ELR (cell line): ENCODE measurements around the gene ARL15.

Experiments
- DNase-seq: peaks from one replicate; pipeline ENCODE4 v3.0.0-alpha.2; 2015; ENCODE audit warnings: low read depth

Gene ARL15

GRCh38 chr5:54205453-54205852 lies 104.9 kb downstream of the ARL15 start:
- DNase-seq: no peak

GRCh38 chr5:54197018-54197417 lies 113.4 kb downstream of the ARL15 start:
- DNase-seq: no peak

- no peak for DNase-seq
Measured at GRCh38 chr5:54195701-54196100, 114.7 kb downstream of the ARL15 start.

- no peak for DNase-seq
Measured at GRCh38 chr5:54194318-54194717, 116.1 kb downstream of the ARL15 start.

- DNase-seq: no peak
Measured at GRCh38 chr5:54187694-54188093, 122.7 kb downstream of the ARL15 start.

GRCh38 chr5:54186912-54187445 lies 123.4 kb downstream of the ARL15 start:
- DNase-seq: no peak

- DNase-seq: no peak
Measured at GRCh38 chr5:54186108-54186507, 124.3 kb downstream of the ARL15 start.

- DNase-seq: no peak
Measured at GRCh38 chr5:54184806-54185205, 125.6 kb downstream of the ARL15 start.

GRCh38 chr5:54180630-54181031 lies 129.7 kb downstream of the ARL15 start:
- DNase-seq: no peak

GRCh38 chr5:54178991-54179390 lies 131.4 kb downstream of the ARL15 start:
- no peak for DNase-seq

- no peak for DNase-seq
Measured at GRCh38 chr5:54178207-54178606, 132.2 kb downstream of the ARL15 start.

GRCh38 chr5:54177058-54177457 lies 133.3 kb downstream of the ARL15 start:
- DNase-seq: no peak

- no peak for DNase-seq
Measured at GRCh38 chr5:54176066-54176830, 134.1 kb downstream of the ARL15 start.

- DNase-seq: no peak
Measured at GRCh38 chr5:54173251-54173650, 137.1 kb downstream of the ARL15 start.

- DNase-seq: peak; percentile 15
Measured at GRCh38 chr5:54171645-54172384, 138.6 kb downstream of the ARL15 start.

- DNase-seq: no peak
Measured at GRCh38 chr5:54165687-54166086, 144.7 kb downstream of the ARL15 start.

- no peak for DNase-seq
Measured at GRCh38 chr5:54162184-54162583, 148.2 kb downstream of the ARL15 start.

GRCh38 chr5:54160329-54160728 lies 150.0 kb downstream of the ARL15 start:
- DNase-seq: no peak

- no peak for DNase-seq
Measured at GRCh38 chr5:54159893-54160195, 150.5 kb downstream of the ARL15 start.

GRCh38 chr5:54159153-54159892 lies 151.1 kb downstream of the ARL15 start:
- peak; percentile 72 for DNase-seq

GRCh38 chr5:54156577-54156976 lies 153.8 kb downstream of the ARL15 start:
- no peak for DNase-seq

- DNase-seq: no peak
Measured at GRCh38 chr5:54150841-54151240, 159.5 kb downstream of the ARL15 start.

- DNase-seq: no peak
Measured at GRCh38 chr5:54148858-54149257, 161.5 kb downstream of the ARL15 start.
